ENCODE results near the gene LAMB4.

- TF ChIP-seq CTCF (conservative IDR thresholded peaks at IDR 0.05) (no peak), ZFX (IDR thresholded peaks at IDR 0.05) (no peak)
Observed at GRCh38 chr7:108088729-108089128, 41.4 kb downstream of the LAMB4 start.

Measured in C4-2B (cell line).